K562 (cell line): Measurements from ENCODE around the gene HOXB7. TPM values are rescaled to one million over a fixed set of nuclear protein-coding genes. Genes with fewer than 3 reads are reported as not detected.

ENCODE experiments used
- CEBPB ChIP-seq: fragments of 450-650 bp; IDR thresholded peaks from 2 replicates; pipeline ENCODE4 v1.6.1; 2016; ENCODE audit warnings: missing genetic modification characterization, missing compliant biosample characterization
- DMBX1 ChIP-seq: fragments of 250-450 bp; sonication (Bioruptor Pico); IDR thresholded peaks from 2 replicates; pipeline ENCODE4 v1.8.0; 2022; ENCODE audit warnings: inconsistent platforms, mild to moderate bottlenecking, moderate library complexity, borderline replicate concordance
- EP400 ChIP-seq: fragments of 450-650 bp; IDR thresholded peaks from 2 replicates; pipeline ENCODE4 v1.6.1; 2017; ENCODE audit warnings: antibody characterized with exemption, mild to moderate bottlenecking, moderate library complexity
- GATAD2A ChIP-seq: fragments of 450-650 bp; IDR thresholded peaks from 2 replicates; pipeline ENCODE4 v1.6.1; 2017
- GTF2E2 ChIP-seq: fragments of 200-800 bp; sonication (Bioruptor generic); IDR thresholded peaks from 2 replicates; pipeline ENCODE4 v1.6.1; 2016; ENCODE audit warnings: missing genetic modification characterization, missing compliant biosample characterization
- MAFF ChIP-seq: IDR thresholded peaks from 2 replicates; pipeline ENCODE4 v1.6.1; 2012; ENCODE audit warnings: low read length, improper control_type of control experiment
- MCM2 ChIP-seq: fragments of 450-650 bp; IDR thresholded peaks from 2 replicates; pipeline ENCODE4 v1.6.1; 2017; ENCODE audit warnings: low read depth, mild to moderate bottlenecking
- NBN ChIP-seq: fragments of 450-650 bp; IDR thresholded peaks from 2 replicates; pipeline ENCODE4 v1.6.1; 2016; ENCODE audit warnings: low read depth, mild to moderate bottlenecking
- NR2C2 ChIP-seq, 2 experiments: fragments of 200-800 bp in 1 of 2; sonication (Bioruptor generic) in 1 of 2; sonication (generic) in 1 of 2; formaldehyde crosslinking in 1 of 2; IDR thresholded peaks; 2 replicates each; pipeline versions ENCODE4 v1.6.1 to v1.8.0; 2016 to 2022; ENCODE audit warnings: mild to moderate bottlenecking in 1 of 2, missing compliant biosample characterization in 1 of 2, missing genetic modification characterization in 1 of 2, missing genetic modification reagents in 1 of 2
- POLR2B ChIP-seq: fragments of 450-650 bp; IDR thresholded peaks from 2 replicates; pipeline ENCODE4 v1.6.1; 2018; ENCODE audit warnings: low read depth; ENCODE audit not compliant: partially characterized antibody
- RBBP5 ChIP-seq: fragments of 200-600 bp; sonication (generic); IDR thresholded peaks from 2 replicates; pipeline ENCODE4 v1.6.1; 2012; ENCODE audit warnings: borderline replicate concordance, mild to moderate bottlenecking, low read length, control low read depth, inconsistent platforms; ENCODE audit not compliant: insufficient read depth, poor library complexity, severe bottlenecking
- SMARCC2 ChIP-seq: fragments of 450-650 bp; IDR thresholded peaks from 2 replicates; pipeline ENCODE4 v1.6.1; 2017; ENCODE audit warnings: antibody characterized with exemption, moderate library complexity, mild to moderate bottlenecking, low read depth
- U2AF1 ChIP-seq: fragments of 200-400 bp; formaldehyde crosslinking; optimal IDR thresholded peaks from 2 replicates; pipeline ENCODE3; 2017; ENCODE audit warnings: mild to moderate bottlenecking, low read depth, low read length, moderate library complexity
- ZNF431 ChIP-seq: sonication (generic); formaldehyde crosslinking; IDR thresholded peaks from 2 replicates; pipeline ENCODE4 v1.8.0; 2022; ENCODE audit warnings: mild to moderate bottlenecking, missing genetic modification reagents
- polyA plus RNA-seq, 8 experiments: library from polyadenylated mRNA; depleted of rRNA in 4 of 8; stranded (reverse) in 5 of 8; unstranded in 3 of 8; fragments of >200 nt; fragmentation: Nextera tagmentation in 2 of 8; fragmentation: Illumina TruSeq in 1 of 8; extraction: Ambion mirVana in 2 of 8; extraction: Trizol in 1 of 8; gene quantifications; 2 replicates each; pipeline versions ENCODE4 v1.2.1 to v1.2.3, GENCODE V29; 2011 to 2014; ENCODE audit warnings: inconsistent platforms in 1 of 8, missing spikeins in 1 of 8
- total RNA-seq, 7 experiments: library from RNA; depleted of rRNA in 6 of 7; stranded (reverse); fragments of >200 nt in 6 of 7; fragmentation: Illumina TruSeq in 2 of 7; extraction: Trizol in 2 of 7; gene quantifications; 2 replicates each; pipeline versions ENCODE4 v1.2.1 to v1.2.3, GENCODE V29; 2011 to 2021; ENCODE audit warnings: low replicate concordance in 1 of 7
- TF ChIP-seq, protein P1 (sequence below), 2 experiments: IDR thresholded peaks; 2 replicates each; pipeline ENCODE4 v1.6.1; 2011; ENCODE audit warnings: borderline replicate concordance in 1 of 2, control low read depth in 1 of 2, low read depth in 1 of 2, low read length in 1 of 2, mild to moderate bottlenecking in 1 of 2, mixed read lengths in 1 of 2, moderate library complexity in 1 of 2; ENCODE audit not compliant: insufficient read depth in 1 of 2, insufficient read length in 1 of 2, poor library complexity in 1 of 2, severe bottlenecking in 1 of 2; ENCODE audit errors: extremely low read depth in 1 of 2
- TF ChIP-seq, protein P2 (sequence below): fragments of 450-650 bp; IDR thresholded peaks from 2 replicates; pipeline ENCODE4 v1.6.1; 2016; ENCODE audit warnings: antibody characterized with exemption
- TF ChIP-seq, protein P3 (sequence below): fragments of 450-650 bp; formaldehyde crosslinking; IDR thresholded peaks from 2 replicates; pipeline ENCODE4 v1.4.0; 2020; ENCODE audit warnings: mild to moderate bottlenecking, moderate library complexity
- TF ChIP-seq, protein P4 (sequence below): fragments of 450-650 bp; IDR thresholded peaks from 2 replicates; pipeline ENCODE4 v1.6.1; 2014; ENCODE audit warnings: low read depth, mild to moderate bottlenecking, moderate library complexity, borderline replicate concordance
- TF ChIP-seq, protein P5 (sequence below): fragments of 450-650 bp; IDR thresholded peaks from 2 replicates; pipeline ENCODE4 v1.6.1; 2016

Gene HOXB7
- total and polyA plus RNA-seq, 9 of the 15 experiments (the other 6 are each of a cell fraction or from before 2014, with no cell fraction given), result 5.5 to 16.7 (median 8.3) TPM

DNA sequence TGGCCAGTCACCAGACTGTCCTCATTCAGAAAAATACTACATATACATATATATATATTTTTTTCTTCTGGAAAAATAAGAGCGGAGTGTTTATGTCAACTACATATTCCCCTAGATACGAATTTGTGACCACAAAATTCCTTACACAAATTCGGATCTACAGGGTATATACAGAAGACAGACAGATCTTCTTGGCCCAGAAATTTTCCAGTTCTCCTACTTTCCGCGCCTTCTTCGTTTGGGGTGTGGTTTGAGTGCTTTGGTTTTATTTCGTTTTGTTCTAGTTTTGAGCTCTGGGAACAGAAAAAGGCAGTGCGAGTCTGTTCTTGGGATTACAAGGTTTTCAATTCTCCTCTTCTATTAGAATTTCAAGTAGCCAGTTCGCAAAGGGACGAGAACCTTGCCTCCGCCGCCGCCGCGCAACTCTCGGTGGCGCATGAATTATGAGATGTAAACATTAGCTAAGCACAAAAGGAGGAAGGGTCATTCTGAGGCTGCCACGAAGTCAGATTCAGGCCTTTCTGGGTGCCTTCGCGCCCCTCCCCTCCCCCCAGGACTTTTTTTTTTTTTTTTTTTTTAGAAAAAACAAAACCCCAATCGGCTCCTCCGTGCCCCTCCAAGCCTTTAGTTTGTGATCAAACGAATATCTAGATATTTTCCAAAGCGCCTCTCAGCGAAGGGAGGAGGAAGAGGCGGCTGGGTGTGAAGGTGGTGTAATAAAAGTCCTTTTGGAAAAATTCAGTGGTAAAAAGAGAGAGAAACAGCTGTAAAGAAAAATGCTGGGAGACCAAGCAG is 30.9 kb downstream of the HOXB7 start (continued):
- TF ChIP-seq RBBP5 (peak; percentile 42), POLR2B (peak; percentile 47), GTF2E2 (tag) (peak; percentile 67; the same call in 1 of the 2 replicates), MAFF (no peak), GATAD2A (no peak), DMBX1 (CRISPR knock-in tag) (peak; percentile 55; the same call in 1 of the 2 replicates), EP400 (peak; percentile 66; the same call in 1 of the 2 replicates), NR2C2 (CRISPR knock-in tag; IDR thresholded peaks at IDR 0.05) (no peak), NR2C2 (tag; IDR thresholded peaks at IDR 0.05) (0 out of 2 replicates have a peak, but pooled peaks have one; percentile 29), CEBPB (tag) (no peak), NBN (0 out of 2 replicates have a peak, but pooled peaks have one; percentile 23), ZNF431 (CRISPR knock-in tag) (no peak), U2AF1 (peak; percentile 14), SMARCC2 (0 out of 2 replicates have a peak, but pooled peaks have one; percentile 39), MCM2 (no peak)
- TF ChIP-seq, protein P1, sequence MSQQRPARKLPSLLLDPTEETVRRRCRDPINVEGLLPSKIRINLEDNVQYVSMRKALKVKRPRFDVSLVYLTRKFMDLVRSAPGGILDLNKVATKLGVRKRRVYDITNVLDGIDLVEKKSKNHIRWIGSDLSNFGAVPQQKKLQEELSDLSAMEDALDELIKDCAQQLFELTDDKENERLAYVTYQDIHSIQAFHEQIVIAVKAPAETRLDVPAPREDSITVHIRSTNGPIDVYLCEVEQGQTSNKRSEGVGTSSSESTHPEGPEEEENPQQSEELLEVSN (IDR thresholded peaks at IDR 0.05; ENCODE audit: borderline replicate concordance in 1 of 2, extremely low read depth in 1 of 2, insufficient read depth in 1 of 2, insufficient read length in 1 of 2, low read depth in 1 of 2, low read length in 1 of 2, poor library complexity in 1 of 2, severe bottlenecking in 1 of 2), result peak in 1 of 2 experiments; percentile 33
- TF ChIP-seq, protein P2, sequence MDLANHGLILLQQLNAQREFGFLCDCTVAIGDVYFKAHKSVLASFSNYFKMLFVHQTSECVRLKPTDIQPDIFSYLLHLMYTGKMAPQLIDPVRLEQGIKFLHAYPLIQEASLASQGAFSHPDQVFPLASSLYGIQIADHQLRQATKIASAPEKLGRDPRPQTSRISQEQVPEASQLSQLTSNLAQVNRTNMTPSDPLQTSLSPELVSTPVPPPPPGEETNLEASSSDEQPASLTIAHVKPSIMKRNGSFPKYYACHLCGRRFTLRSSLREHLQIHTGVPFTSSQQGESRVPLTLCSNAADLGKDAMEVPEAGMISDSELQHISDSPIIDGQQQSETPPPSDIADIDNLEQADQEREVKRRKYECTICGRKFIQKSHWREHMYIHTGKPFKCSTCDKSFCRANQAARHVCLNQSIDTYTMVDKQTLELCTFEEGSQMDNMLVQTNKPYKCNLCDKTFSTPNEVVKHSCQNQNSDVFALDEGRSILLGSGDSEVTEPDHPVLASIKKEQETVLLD, result 0 out of 2 replicates have a peak, but pooled peaks have one; percentile 31
- TF ChIP-seq, protein P3, sequence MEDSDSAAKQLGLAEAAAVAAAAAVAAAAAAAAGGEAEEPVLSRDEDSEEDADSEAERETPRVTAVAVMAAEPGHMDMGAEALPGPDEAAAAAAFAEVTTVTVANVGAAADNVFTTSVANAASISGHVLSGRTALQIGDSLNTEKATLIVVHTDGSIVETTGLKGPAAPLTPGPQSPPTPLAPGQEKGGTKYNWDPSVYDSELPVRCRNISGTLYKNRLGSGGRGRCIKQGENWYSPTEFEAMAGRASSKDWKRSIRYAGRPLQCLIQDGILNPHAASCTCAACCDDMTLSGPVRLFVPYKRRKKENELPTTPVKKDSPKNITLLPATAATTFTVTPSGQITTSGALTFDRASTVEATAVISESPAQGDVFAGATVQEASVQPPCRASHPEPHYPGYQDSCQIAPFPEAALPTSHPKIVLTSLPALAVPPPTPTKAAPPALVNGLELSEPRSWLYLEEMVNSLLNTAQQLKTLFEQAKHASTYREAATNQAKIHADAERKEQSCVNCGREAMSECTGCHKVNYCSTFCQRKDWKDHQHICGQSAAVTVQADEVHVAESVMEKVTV, result 0 out of 2 replicates have a peak, but pooled peaks have one; percentile 24
- TF ChIP-seq, protein P4, sequence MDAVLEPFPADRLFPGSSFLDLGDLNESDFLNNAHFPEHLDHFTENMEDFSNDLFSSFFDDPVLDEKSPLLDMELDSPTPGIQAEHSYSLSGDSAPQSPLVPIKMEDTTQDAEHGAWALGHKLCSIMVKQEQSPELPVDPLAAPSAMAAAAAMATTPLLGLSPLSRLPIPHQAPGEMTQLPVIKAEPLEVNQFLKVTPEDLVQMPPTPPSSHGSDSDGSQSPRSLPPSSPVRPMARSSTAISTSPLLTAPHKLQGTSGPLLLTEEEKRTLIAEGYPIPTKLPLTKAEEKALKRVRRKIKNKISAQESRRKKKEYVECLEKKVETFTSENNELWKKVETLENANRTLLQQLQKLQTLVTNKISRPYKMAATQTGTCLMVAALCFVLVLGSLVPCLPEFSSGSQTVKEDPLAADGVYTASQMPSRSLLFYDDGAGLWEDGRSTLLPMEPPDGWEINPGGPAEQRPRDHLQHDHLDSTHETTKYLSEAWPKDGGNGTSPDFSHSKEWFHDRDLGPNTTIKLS, result peak; percentile 96
- TF ChIP-seq, protein P5, sequence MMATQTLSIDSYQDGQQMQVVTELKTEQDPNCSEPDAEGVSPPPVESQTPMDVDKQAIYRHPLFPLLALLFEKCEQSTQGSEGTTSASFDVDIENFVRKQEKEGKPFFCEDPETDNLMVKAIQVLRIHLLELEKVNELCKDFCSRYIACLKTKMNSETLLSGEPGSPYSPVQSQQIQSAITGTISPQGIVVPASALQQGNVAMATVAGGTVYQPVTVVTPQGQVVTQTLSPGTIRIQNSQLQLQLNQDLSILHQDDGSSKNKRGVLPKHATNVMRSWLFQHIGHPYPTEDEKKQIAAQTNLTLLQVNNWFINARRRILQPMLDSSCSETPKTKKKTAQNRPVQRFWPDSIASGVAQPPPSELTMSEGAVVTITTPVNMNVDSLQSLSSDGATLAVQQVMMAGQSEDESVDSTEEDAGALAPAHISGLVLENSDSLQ, result peak; percentile 68
